Ascending aorta (tissue), 2 donors: Measurements from ENCODE around the gene TOPAZ1. TPM values are rescaled to one million over a fixed set of nuclear protein-coding genes. Genes with fewer than 3 reads are reported as not detected.

ENCODE experiments used
- DNase-seq, 2 donors: peaks; one replicate each; pipeline ENCODE4 v3.0.0-alpha.2; 2019; ENCODE audit warnings: low spot score in 2 of 2
- H3K27ac ChIP-seq, 2 donors: fragments of 200-600 bp; sonication (generic); one replicate each; pipeline ENCODE4 v1.5.1; 2016 to 2017; ENCODE audit warnings: mild to moderate bottlenecking in 1 of 2
- H3K27me3 ChIP-seq: fragments of 200-600 bp; sonication (generic); one replicate; pipeline ENCODE4 v1.5.1; 2017
- H3K36me3 ChIP-seq, 2 donors: fragments of 200-600 bp; sonication (generic); one replicate each; pipeline ENCODE4 v1.5.1; 2016
- H3K4me1 ChIP-seq, 2 donors: fragments of 200-600 bp; sonication (generic); one replicate each; pipeline ENCODE4 v1.5.1; 2016 to 2017; ENCODE audit warnings: mild to moderate bottlenecking in 1 of 2
- H3K4me3 ChIP-seq, 2 donors: fragments of 200-600 bp; sonication (generic); one replicate each; pipeline ENCODE4 v1.5.1; 2016 to 2017; ENCODE audit warnings: mild to moderate bottlenecking in 1 of 2
- H3K9me3 ChIP-seq, 2 donors: fragments of 200-600 bp; sonication (generic); one replicate each; pipeline ENCODE4 v1.5.1; 2016
- intact Hi-C: fragments of 100-400 bp; cut with DNase I; formaldehyde crosslinking; loops from one replicate; pipeline ENCODE4 v1.15.1; 2023
- total RNA-seq: library from RNA; depleted of rRNA; stranded (reverse); fragments of >200 nt; gene quantifications from one replicate; pipeline ENCODE4 v1.1.0, GENCODE V29; 2016
- TF ChIP-seq, protein P1 (sequence below), 3 experiments: fragments of 200-600 bp in 2 of 3; fragments of 450-650 bp in 1 of 3; sonication (generic) in 2 of 3; IDR thresholded peaks; one replicate each; pipeline ENCODE4 v1.5.1; 2016 to 2019; ENCODE audit warnings: antibody characterized with exemption in 3 of 3, mild to moderate bottlenecking in 1 of 3, moderate library complexity in 1 of 3

TOPAZ1 gene
- total RNA-seq, 1 donor from 2014 or later: not detected

GRCh38 chr3:44208568-44208967 is 33.1 kb upstream of the TOPAZ1 start:
- TF ChIP-seq, protein P1, sequence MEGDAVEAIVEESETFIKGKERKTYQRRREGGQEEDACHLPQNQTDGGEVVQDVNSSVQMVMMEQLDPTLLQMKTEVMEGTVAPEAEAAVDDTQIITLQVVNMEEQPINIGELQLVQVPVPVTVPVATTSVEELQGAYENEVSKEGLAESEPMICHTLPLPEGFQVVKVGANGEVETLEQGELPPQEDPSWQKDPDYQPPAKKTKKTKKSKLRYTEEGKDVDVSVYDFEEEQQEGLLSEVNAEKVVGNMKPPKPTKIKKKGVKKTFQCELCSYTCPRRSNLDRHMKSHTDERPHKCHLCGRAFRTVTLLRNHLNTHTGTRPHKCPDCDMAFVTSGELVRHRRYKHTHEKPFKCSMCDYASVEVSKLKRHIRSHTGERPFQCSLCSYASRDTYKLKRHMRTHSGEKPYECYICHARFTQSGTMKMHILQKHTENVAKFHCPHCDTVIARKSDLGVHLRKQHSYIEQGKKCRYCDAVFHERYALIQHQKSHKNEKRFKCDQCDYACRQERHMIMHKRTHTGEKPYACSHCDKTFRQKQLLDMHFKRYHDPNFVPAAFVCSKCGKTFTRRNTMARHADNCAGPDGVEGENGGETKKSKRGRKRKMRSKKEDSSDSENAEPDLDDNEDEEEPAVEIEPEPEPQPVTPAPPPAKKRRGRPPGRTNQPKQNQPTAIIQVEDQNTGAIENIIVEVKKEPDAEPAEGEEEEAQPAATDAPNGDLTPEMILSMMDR (IDR thresholded peaks at IDR 0.05): no peak
- intact Hi-C loops: no loop called here
- H3K27ac ChIP-seq: no peak overlapping the region
- no peaks in the 10 kb centered on the region for H3K27me3 ChIP-seq
- DNase-seq: no peak
- H3K4me3 ChIP-seq: no peak overlapping the region
- H3K4me1 ChIP-seq: no peaks in the 10 kb centered on the region
- H3K9me3 ChIP-seq: no peaks in the 10 kb centered on the region
- H3K36me3 ChIP-seq: no peaks in the 10 kb centered on the region

DNA sequence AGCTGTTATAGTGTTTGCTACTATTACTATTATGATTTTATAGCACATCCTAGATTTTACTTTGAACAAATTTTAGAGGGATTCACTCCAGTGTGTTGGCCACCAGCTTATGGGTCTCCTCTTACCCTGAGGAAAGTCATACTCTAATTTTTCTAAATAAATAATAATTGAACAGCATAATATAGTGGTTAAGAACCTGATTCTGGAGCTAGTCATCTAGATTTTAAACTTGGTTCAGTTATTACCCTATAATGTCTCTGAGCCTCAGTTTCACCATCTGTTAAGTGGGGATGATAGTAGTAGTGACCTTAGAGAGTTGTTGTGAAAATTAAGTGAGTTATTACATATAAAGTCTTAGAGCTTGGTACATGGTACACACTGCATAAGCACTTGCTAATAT is 30.7 kb upstream of the TOPAZ1 start:
- no peak overlapping the region for H3K4me3 ChIP-seq
- H3K4me1 ChIP-seq: no peaks in the 10 kb centered on the region
- TF ChIP-seq, protein P1 (IDR thresholded peaks at IDR 0.05): no peak
- no peak overlapping the region for H3K27ac ChIP-seq
- intact Hi-C loops: no loop called here
- no peaks in the 10 kb centered on the region for H3K9me3 ChIP-seq
- no peaks in the 10 kb centered on the region for H3K36me3 ChIP-seq
- H3K27me3 ChIP-seq: no peaks in the 10 kb centered on the region
- no peak for DNase-seq

GRCh38 chr3:44222337-44222736 is 19.3 kb upstream of the TOPAZ1 start:
- no peak overlapping the region for H3K4me3 ChIP-seq
- H3K27ac ChIP-seq: no peak overlapping the region
- intact Hi-C loops: no loop called here
- TF ChIP-seq, protein P1 (IDR thresholded peaks at IDR 0.05): no peak
- no peak for DNase-seq
- H3K27me3 ChIP-seq: no peaks in the 10 kb centered on the region
- H3K9me3 ChIP-seq: no peaks in the 10 kb centered on the region
- H3K36me3 ChIP-seq: no peaks in the 10 kb centered on the region
- H3K4me1 ChIP-seq: no peaks in the 10 kb centered on the region

- H3K4me3 ChIP-seq: no peak overlapping the region
- no peaks in the 10 kb centered on the region for H3K4me1 ChIP-seq
- intact Hi-C loops: no loop called here
- no peak for DNase-seq
- no peaks in the 10 kb centered on the region for H3K27me3 ChIP-seq
- H3K27ac ChIP-seq: no peak overlapping the region
- H3K9me3 ChIP-seq: no peaks in the 10 kb centered on the region
- TF ChIP-seq, protein P1 (IDR thresholded peaks at IDR 0.05): no peak
- H3K36me3 ChIP-seq: no peaks in the 10 kb centered on the region
Measured at GRCh38 chr3:44223299-44223698, 18.4 kb upstream of the TOPAZ1 start.

- TF ChIP-seq, protein P1 (IDR thresholded peaks at IDR 0.05): no peak
- intact Hi-C loops: no loop called here
- Histone ChIP-seq H3K4me1 (no peaks in the 10 kb centered on the region), H3K36me3 (no peaks in the 10 kb centered on the region), H3K4me3 (no peak overlapping the region), H3K27ac (no peak overlapping the region), H3K27me3 (no peaks in the 10 kb centered on the region), H3K9me3 (no peaks in the 10 kb centered on the region)
- DNase-seq: no peak
Measured at GRCh38 chr3:44224131-44224530, 17.6 kb upstream of the TOPAZ1 start.

DNA sequence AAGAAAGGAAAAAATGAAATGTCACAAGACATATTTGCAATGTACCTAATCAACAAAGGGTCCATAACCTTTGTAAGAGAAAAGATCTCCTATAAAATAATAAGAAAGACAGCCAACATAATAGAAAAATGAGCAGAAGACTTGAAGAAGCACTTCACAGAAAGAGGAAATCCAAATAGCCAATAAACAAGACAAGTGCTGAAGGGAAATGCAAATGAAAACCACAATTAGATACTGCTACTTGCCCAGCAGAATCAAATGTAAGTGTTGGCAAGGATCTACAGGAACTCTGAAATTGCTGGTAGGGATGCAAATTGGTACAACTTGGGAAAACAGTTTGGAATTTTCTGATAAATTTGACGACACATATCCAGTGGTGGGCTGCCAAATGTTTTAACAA is 15.1 kb upstream of the TOPAZ1 start:
- no peaks in the 10 kb centered on the region for H3K4me1 ChIP-seq
- no peaks in the 10 kb centered on the region for H3K27me3 ChIP-seq
- TF ChIP-seq, protein P1 (IDR thresholded peaks at IDR 0.05): no peak
- no peak overlapping the region for H3K27ac ChIP-seq
- no peaks in the 10 kb centered on the region for H3K9me3 ChIP-seq
- intact Hi-C loops: no loop called here
- H3K4me3 ChIP-seq: no peak overlapping the region
- H3K36me3 ChIP-seq: no peaks in the 10 kb centered on the region
- DNase-seq: no peak
